ENCODE measurements around the gene OR1L8. TPM values are rescaled to one million over a fixed set of nuclear protein-coding genes. Genes with fewer than 3 reads are reported as not detected.

Gene OR1L8
- total and polyA plus RNA-seq, 2 experiments from 2014 or later = 0.22 TPM; not detected in 1

DNA sequence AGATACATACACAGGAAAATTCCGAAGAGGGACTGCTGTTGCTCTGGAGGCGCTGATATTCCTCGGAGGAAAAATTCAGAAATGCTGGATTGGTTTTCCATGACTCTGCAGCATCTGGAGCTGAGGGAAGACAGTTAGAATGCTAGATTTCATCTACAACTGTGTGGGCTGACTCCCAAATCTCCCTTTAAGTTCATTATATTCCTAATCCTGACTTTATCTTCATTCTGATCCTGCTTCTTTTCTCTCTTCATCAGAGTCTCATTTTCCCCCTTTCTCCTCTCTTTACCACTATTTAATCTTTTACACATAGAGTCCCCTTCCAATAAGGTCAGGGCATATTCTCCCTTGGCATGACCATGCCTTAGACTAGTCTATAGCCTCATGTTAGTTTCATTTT is 56.0 kb downstream of the OR1L8 start, which contains the start of gene OR1N1:
TSS of gene OR1N1 (minus strand) at position 101 of the 400 bp plus-strand sequence. CDS start at position 101, 0 bp downstream.
- Histone ChIP-seq H3K27ac (no peak within 1 kb of the TSS), H3K36me3 (ENCODE audit: low read depth) (no peaks in the 10 kb centered on the region), H3K9me3 (ENCODE audit: low read depth) (no peaks in the 10 kb centered on the region), H3K79me2 (ENCODE audit: insufficient read depth) (no peaks in the 10 kb centered on the region), H3F3A (ENCODE audit: insufficient read depth) (no peaks in the 10 kb centered on the region), H3K9ac (no peak within 1 kb of the TSS), H4K20me1 (ENCODE audit: insufficient read depth) (no peaks in the 10 kb centered on the region), H2AFZ (no peak within 1 kb of the TSS), H3K27me3 (replicated peaks; ENCODE audit: insufficient read depth) (no peaks in the 10 kb centered on the region), H3K4me3 (no peak within 1 kb of the TSS), H3K4me1 (ENCODE audit: insufficient read depth) (no peaks in the 10 kb centered on the region), H3K9me2 (ENCODE audit: insufficient read depth) (peaks cover 4% of the 10 kb centered on the region; the same call in 1 of the 2 replicates), H3K4me2 (ENCODE audit: unreplicated experiment) (no peak within 1 kb of the TSS)
- DNase-seq = no peak
- WGBS, 2 experiments (ENCODE audit: low coverage in 1 of 2, low lambda C conversion rate in 2 of 2, missing lambda C conversion rate in 2 of 2) = 89 to 98% methylated on average over 3 of the region's 3 CpGs
- TF ChIP-seq EZH2phosphoT487 (IDR thresholded peaks at IDR 0.05; ENCODE audit: insufficient read depth, low read depth) (no peak), EZH2 (IDR thresholded peaks at IDR 0.05; ENCODE audit: insufficient read depth, poor library complexity, severe bottlenecking) (no peak)
- in situ Hi-C loops (cut with MboI) = no loop called here

- H3K79me2 ChIP-seq (ENCODE audit: insufficient read depth) = no peaks in the 10 kb centered on the region
- H3K27ac ChIP-seq = no peak overlapping the region
- in situ Hi-C loops (cut with MboI) = no loop called here
- no peaks in the 10 kb centered on the region for H3K4me1 ChIP-seq (ENCODE audit: insufficient read depth)
- TF ChIP-seq EZH2 (IDR thresholded peaks at IDR 0.05; ENCODE audit: insufficient read depth, poor library complexity, severe bottlenecking) = no peak
- TF ChIP-seq EZH2phosphoT487 (IDR thresholded peaks at IDR 0.05; ENCODE audit: insufficient read depth, low read depth) = no peak
- no peak overlapping the region for H3K9ac ChIP-seq
- 83 to 84% methylated on average over 10 of the region's 10 CpGs for WGBS, 2 experiments (ENCODE audit: low coverage in 1 of 2, low lambda C conversion rate in 2 of 2, missing lambda C conversion rate in 2 of 2)
- no peak overlapping the region for H3K4me3 ChIP-seq
- no peaks in the 10 kb centered on the region for H3K27me3 ChIP-seq (replicated peaks; ENCODE audit: insufficient read depth)
- no peaks in the 10 kb centered on the region for H3F3A ChIP-seq (ENCODE audit: insufficient read depth)
- DNase-seq = no peak
- H3K9me3 ChIP-seq (ENCODE audit: low read depth) = no peaks in the 10 kb centered on the region
- peaks cover 4% of the 10 kb centered on the region; the same call in 1 of the 2 replicates for H3K9me2 ChIP-seq (ENCODE audit: insufficient read depth)
- no peak overlapping the region for H3K4me2 ChIP-seq (ENCODE audit: unreplicated experiment)
- no peaks in the 10 kb centered on the region for H4K20me1 ChIP-seq (ENCODE audit: insufficient read depth)
- H2AFZ ChIP-seq = no peak overlapping the region
- H3K36me3 ChIP-seq (ENCODE audit: low read depth) = no peaks in the 10 kb centered on the region
Observed at GRCh38 chr9:122526602-122527001, 56.6 kb downstream of the OR1L8 start.

DNA sequence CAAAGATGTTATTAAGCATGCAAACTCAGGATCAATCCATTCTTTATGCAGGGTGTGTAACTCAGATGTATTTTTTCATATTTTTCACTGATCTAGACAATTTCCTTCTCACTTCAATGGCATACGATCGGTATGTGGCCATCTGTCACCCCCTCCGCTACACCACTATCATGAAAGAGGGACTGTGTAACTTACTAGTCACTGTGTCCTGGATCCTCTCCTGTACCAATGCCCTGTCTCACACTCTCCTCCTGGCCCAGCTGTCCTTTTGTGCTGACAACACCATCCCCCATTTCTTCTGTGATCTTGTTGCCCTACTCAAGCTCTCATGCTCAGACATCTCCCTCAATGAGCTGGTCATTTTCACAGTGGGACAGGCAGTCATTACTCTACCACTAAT is 63.8 kb downstream of the OR1L8 start:
- in situ Hi-C loops (cut with MboI) = no loop called here
- peaks cover 4% of the 10 kb centered on the region; the same call in 1 of the 2 replicates for H3K9me2 ChIP-seq (ENCODE audit: insufficient read depth)

DNA sequence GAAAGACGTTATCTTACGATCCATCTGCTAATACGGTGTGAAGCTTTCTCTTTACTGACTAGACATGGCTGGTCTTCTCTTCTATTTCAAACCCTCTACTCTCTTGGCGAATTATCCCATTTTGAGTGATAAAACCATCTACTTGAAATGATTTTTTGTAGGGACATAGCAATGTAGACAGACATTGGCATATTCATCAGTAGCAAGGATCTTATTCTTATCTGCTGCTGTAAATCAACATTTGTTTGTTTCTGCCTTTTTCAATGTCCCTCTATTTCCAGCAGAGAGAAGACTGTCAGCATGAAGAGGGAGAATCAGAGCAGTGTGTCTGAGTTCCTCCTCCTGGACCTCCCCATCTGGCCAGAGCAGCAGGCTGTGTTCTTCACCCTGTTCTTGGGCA is 64.3 kb downstream of the OR1L8 start, which contains the start of gene OR1J4:
TSS of gene OR1J4 (plus strand) at position 301 of the 400 bp plus-strand sequence. CDS start at position 301, 0 bp downstream.
- in situ Hi-C loops (cut with MboI) = no loop called here
- no peak within 1 kb of the TSS for H3K4me2 ChIP-seq (ENCODE audit: unreplicated experiment)
- no peak for TF ChIP-seq EZH2phosphoT487 (IDR thresholded peaks at IDR 0.05; ENCODE audit: insufficient read depth, low read depth)
- H3K9ac ChIP-seq = no peak within 1 kb of the TSS
- H3F3A ChIP-seq (ENCODE audit: insufficient read depth) = no peaks in the 10 kb centered on the region
- 84% methylated on average over 4 of the region's 4 CpGs for WGBS, 2 experiments (ENCODE audit: low coverage in 1 of 2, low lambda C conversion rate in 2 of 2, missing lambda C conversion rate in 2 of 2)
- no peak within 1 kb of the TSS for H2AFZ ChIP-seq
- peaks cover 4% of the 10 kb centered on the region; the same call in 1 of the 2 replicates for H3K36me3 ChIP-seq (ENCODE audit: low read depth)
- no peak for DNase-seq
- no peak within 1 kb of the TSS for H3K4me3 ChIP-seq
- H3K9me2 ChIP-seq (ENCODE audit: insufficient read depth) = peaks cover 7% of the 10 kb centered on the region; the same call in 1 of the 2 replicates
- H3K27me3 ChIP-seq (replicated peaks; ENCODE audit: insufficient read depth) = no peaks in the 10 kb centered on the region
- H3K79me2 ChIP-seq (ENCODE audit: insufficient read depth) = no peaks in the 10 kb centered on the region
- no peaks in the 10 kb centered on the region for H4K20me1 ChIP-seq (ENCODE audit: insufficient read depth)
- H3K4me1 ChIP-seq (ENCODE audit: insufficient read depth) = no peaks in the 10 kb centered on the region; the same call in 1 of the 2 replicates
- H3K9me3 ChIP-seq (ENCODE audit: low read depth) = no peaks in the 10 kb centered on the region
- H3K27ac ChIP-seq = no peak within 1 kb of the TSS

More for the DNA sequence above, 63.8 kb downstream of the OR1L8 start:
- H3K4me2 ChIP-seq (ENCODE audit: unreplicated experiment) = no peak overlapping the region
- no peaks in the 10 kb centered on the region for H3K79me2 ChIP-seq (ENCODE audit: insufficient read depth)
- 68 to 84% methylated on average over 3 of the region's 3 CpGs for WGBS, 2 experiments (ENCODE audit: low coverage in 1 of 2, low lambda C conversion rate in 2 of 2, missing lambda C conversion rate in 2 of 2)
- no peak for DNase-seq
- TF ChIP-seq EZH2 (IDR thresholded peaks at IDR 0.05; ENCODE audit: insufficient read depth, poor library complexity, severe bottlenecking) (no peak), EZH2phosphoT487 (IDR thresholded peaks at IDR 0.05; ENCODE audit: insufficient read depth, low read depth) (no peak)
- no peaks in the 10 kb centered on the region for H4K20me1 ChIP-seq (ENCODE audit: insufficient read depth)
- peaks cover 4% of the 10 kb centered on the region; the same call in 1 of the 2 replicates for H3K36me3 ChIP-seq (ENCODE audit: low read depth)
- no peak overlapping the region for H3K9ac ChIP-seq
- no peak overlapping the region for H3K27ac ChIP-seq
- H3K27me3 ChIP-seq (replicated peaks; ENCODE audit: insufficient read depth) = no peaks in the 10 kb centered on the region
- H3K4me3 ChIP-seq = no peak overlapping the region
- H3K9me3 ChIP-seq (ENCODE audit: low read depth) = no peaks in the 10 kb centered on the region
- no peaks in the 10 kb centered on the region for H3K4me1 ChIP-seq (ENCODE audit: insufficient read depth)
- H2AFZ ChIP-seq = no peak overlapping the region
- H3F3A ChIP-seq (ENCODE audit: insufficient read depth) = no peaks in the 10 kb centered on the region
